ENCODE data around the gene GALNT9. TPM values are rescaled to one million over a fixed set of nuclear protein-coding genes. Genes with fewer than 3 reads are reported as not detected.

The GALNT9 gene
- total RNA-seq, 6 experiments from 2014 or later = not detected

DNA sequence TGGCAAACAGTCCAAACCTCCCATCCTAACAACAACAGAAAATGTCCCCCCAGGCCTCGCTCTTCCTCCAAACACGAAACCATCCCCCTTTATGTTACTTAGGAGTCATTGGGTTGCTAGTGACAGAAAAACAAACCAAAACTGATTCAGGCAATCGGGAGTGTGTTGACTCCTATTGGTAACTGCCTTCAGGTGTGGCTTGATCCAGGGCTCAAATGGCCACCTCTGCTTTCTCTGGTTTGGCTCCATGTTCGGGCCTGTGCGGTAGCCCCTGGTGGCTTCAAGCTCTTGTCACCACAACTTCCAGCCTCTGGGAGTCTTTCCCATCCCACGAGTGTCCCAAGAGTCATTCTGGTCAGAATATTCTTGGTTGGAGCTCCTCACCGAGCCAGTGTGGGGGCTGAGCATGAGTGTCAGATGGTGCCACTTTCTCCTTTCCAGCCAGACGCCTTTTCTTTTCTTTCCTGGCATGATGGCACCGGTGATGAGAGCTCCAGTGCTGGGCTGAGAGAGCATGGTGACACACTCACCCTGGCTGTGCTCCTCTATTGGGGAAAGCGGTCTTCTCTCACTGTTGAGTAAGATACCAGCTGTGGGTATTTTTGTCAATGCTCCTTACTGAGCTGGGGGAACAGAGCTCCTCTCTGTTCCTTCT, 146.6 kb downstream of the GALNT9 start:
- H3K4me1 ChIP-seq = no peaks in the 10 kb centered on the region
- no peak overlapping the region for H3K4me3 ChIP-seq
- TF ChIP-seq POLR2A (IDR thresholded peaks at IDR 0.05) (no peak), CTCF (IDR thresholded peaks at IDR 0.05) (no peak)
- no peaks in the 10 kb centered on the region for H3K36me3 ChIP-seq
- H3K27me3 ChIP-seq = no peaks in the 10 kb centered on the region
- intact Hi-C loops (cut with DNase I) = no loop called here
- H3K27ac ChIP-seq = no peak overlapping the region
- WGBS (ENCODE audit: insufficient coverage, low coverage, low lambda C conversion rate, missing lambda C conversion rate) = 58% methylated on average over 4 of the region's 10 CpGs
- H3K9me3 ChIP-seq = no peaks in the 10 kb centered on the region
- ATAC-seq = no peak
- no peak for DNase-seq

GRCh38 chr12:132182206-132182710, 147.1 kb downstream of the GALNT9 start:
- H3K4me1 ChIP-seq = no peaks in the 10 kb centered on the region
- ATAC-seq = no peak
- no peak for DNase-seq
- no peaks in the 10 kb centered on the region for H3K27me3 ChIP-seq
- TF ChIP-seq POLR2A (IDR thresholded peaks at IDR 0.05) (no peak), CTCF (IDR thresholded peaks at IDR 0.05) (no peak)
- no peaks in the 10 kb centered on the region for H3K9me3 ChIP-seq
- intact Hi-C loops (cut with DNase I) = no loop called here
- WGBS (ENCODE audit: insufficient coverage, low coverage, low lambda C conversion rate, missing lambda C conversion rate) = 85% methylated on average over 9 of the region's 21 CpGs
- no peak overlapping the region for H3K27ac ChIP-seq
- H3K36me3 ChIP-seq = no peaks in the 10 kb centered on the region
- no peak overlapping the region for H3K4me3 ChIP-seq

DNA sequence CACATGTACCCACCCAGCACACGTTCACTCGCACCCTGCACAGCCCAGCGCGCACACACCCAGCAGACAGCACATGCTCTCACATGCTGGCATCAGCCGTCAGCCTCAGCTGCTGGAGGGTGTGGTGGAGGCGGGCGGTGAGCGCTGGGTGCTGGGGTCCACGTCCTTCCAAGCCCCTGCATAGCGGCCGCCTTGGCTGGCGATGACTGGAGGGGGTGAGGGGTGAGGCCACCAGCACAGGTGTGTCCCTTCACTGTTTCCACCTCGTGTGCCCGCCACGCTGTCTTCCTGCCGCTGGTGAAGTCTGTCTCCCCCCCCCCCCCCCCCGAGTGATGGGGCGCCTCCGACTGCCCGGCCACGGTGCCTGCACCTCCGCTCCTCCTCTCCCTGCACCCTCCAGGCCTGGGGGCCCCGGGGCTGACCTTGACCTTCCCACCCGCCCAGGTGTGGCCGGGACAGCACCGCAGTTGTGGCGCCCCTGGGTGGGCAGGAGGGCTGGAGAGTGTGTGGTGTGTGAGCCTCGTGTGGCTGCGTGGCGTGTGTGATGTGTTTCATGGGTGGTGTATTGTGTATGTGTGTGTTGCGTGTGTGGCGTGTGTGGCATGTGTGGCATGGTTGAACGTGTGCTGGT, 147.7 kb downstream of the GALNT9 start:
- intact Hi-C loops (cut with DNase I) = no loop called here
- ATAC-seq (no peak), DNase-seq (no peak)
- no peak overlapping the region for H3K4me3 ChIP-seq
- no peak overlapping the region for H3K27ac ChIP-seq
- TF ChIP-seq CTCF (IDR thresholded peaks at IDR 0.05) (no peak), POLR2A (IDR thresholded peaks at IDR 0.05) (no peak)
- H3K9me3 ChIP-seq = no peaks in the 10 kb centered on the region
- WGBS (ENCODE audit: insufficient coverage, low coverage, low lambda C conversion rate, missing lambda C conversion rate) = 77% methylated on average over 10 of the region's 33 CpGs
- H3K36me3 ChIP-seq = no peaks in the 10 kb centered on the region
- H3K4me1 ChIP-seq = no peaks in the 10 kb centered on the region
- H3K27me3 ChIP-seq = no peaks in the 10 kb centered on the region

GRCh38 chr12:132180648-132181546, 148.5 kb downstream of the GALNT9 start:
- TF ChIP-seq CTCF (IDR thresholded peaks at IDR 0.05) (no peak), POLR2A (IDR thresholded peaks at IDR 0.05) (no peak)
- intact Hi-C loops (cut with DNase I) = no loop called here
- WGBS (ENCODE audit: insufficient coverage, low coverage, low lambda C conversion rate, missing lambda C conversion rate) = 76% methylated on average over 9 of the region's 30 CpGs

More at GRCh38 chr12:132180648-132181546, 148.5 kb downstream of the GALNT9 start:
- no peaks in the 10 kb centered on the region for H3K36me3 ChIP-seq
- H3K4me1 ChIP-seq = no peaks in the 10 kb centered on the region
- ATAC-seq (no peak), DNase-seq (peak in 1 of 3 donors; percentile 11)
- H3K27me3 ChIP-seq = no peaks in the 10 kb centered on the region
- no peak overlapping the region for H3K4me3 ChIP-seq
- no peaks in the 10 kb centered on the region for H3K9me3 ChIP-seq
- no peak overlapping the region for H3K27ac ChIP-seq

Measured in right lobe of liver (tissue), 6 donors.